ENCODE data around the gene ILF3.

DNA sequence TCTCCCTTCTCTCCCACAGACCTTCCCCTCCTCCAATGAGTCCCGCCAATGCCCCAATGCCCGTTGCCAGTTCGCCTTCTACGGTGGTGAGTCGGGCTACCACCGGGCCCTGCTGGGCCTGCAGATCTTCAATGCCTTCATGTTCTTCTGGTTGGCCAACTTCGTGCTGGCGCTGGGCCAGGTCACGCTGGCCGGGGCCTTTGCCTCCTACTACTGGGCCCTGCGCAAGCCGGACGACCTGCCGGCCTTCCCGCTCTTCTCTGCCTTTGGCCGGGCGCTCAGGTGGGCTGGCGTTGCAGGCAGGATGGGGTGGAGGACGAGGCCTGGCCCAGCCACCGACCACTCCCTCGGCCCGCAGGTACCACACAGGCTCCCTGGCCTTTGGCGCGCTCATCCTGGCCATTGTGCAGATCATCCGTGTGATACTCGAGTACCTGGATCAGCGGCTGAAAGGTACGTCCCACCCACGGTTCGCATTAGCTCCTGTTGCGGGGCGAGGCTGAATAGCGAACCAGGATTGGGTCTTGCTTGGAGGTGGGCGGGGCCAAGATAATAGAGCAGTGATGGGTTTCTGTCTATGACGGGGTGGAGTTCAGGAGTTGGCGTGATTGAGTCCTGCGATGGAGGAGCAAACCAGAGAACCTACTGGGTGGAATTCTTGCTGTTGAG is 17.7 kb upstream of the ILF3 start:
- TF ChIP-seq, protein P1, sequence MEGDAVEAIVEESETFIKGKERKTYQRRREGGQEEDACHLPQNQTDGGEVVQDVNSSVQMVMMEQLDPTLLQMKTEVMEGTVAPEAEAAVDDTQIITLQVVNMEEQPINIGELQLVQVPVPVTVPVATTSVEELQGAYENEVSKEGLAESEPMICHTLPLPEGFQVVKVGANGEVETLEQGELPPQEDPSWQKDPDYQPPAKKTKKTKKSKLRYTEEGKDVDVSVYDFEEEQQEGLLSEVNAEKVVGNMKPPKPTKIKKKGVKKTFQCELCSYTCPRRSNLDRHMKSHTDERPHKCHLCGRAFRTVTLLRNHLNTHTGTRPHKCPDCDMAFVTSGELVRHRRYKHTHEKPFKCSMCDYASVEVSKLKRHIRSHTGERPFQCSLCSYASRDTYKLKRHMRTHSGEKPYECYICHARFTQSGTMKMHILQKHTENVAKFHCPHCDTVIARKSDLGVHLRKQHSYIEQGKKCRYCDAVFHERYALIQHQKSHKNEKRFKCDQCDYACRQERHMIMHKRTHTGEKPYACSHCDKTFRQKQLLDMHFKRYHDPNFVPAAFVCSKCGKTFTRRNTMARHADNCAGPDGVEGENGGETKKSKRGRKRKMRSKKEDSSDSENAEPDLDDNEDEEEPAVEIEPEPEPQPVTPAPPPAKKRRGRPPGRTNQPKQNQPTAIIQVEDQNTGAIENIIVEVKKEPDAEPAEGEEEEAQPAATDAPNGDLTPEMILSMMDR (IDR thresholded peaks at IDR 0.05): no peak
- TF ChIP-seq POLR2A (IDR thresholded peaks at IDR 0.05): no peak

Measured in lower leg skin (tissue), 3 donors.